Bone marrow (tissue), 2 donors: Measurements from ENCODE around the gene TMUB1.

Source experiments
- DNase-seq, 2 donors: peaks; one replicate each; lab custom pipeline; 2025; lab: John Stamatoyannopoulos, UW

TMUB1 gene, protein sequence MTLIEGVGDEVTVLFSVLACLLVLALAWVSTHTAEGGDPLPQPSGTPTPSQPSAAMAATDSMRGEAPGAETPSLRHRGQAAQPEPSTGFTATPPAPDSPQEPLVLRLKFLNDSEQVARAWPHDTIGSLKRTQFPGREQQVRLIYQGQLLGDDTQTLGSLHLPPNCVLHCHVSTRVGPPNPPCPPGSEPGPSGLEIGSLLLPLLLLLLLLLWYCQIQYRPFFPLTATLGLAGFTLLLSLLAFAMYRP

DNA sequence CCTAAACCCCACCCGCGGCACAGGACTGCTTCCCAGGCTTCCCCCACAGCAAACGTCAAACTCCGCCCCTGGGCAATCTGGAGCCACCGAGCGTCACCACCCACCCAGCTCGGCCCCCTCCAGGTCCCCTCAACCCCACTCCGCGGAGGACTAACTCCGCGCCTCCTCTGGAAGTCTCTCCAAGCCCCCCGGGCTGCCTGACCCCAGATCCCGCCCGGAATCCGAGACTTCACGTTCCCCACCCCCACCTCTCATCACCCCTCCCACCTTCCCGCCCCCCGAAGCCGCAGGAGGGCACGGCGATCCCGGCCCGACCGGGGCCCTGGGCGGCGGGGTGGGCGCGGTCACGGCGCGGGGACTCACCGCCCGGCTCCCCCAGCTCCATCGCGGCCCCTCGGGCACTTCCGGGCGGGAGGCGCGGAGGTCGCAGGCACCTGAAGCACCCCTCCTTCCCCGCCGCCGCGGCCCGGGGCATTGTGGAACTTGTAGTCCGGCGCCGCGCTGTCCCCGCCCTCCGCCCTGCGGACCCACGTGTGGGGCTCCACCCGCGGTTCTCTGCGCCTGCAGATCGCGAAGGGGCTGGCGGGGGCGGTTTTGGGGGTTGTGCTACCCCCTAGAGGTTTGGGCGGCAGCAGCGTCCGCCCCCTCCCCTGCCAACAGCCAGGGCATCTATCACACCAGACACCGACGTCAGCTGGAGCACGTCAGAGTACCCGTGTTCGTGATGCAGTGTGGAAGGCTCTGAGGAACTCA is at the start of gene TMUB1:
TSS of gene TMUB1 (minus strand) at position 423 of the 753 bp plus-strand sequence. CDS start 930 bp downstream, outside the sequence.
- peak in 1 of 2 donors; percentile 63 for DNase-seq

DNA sequence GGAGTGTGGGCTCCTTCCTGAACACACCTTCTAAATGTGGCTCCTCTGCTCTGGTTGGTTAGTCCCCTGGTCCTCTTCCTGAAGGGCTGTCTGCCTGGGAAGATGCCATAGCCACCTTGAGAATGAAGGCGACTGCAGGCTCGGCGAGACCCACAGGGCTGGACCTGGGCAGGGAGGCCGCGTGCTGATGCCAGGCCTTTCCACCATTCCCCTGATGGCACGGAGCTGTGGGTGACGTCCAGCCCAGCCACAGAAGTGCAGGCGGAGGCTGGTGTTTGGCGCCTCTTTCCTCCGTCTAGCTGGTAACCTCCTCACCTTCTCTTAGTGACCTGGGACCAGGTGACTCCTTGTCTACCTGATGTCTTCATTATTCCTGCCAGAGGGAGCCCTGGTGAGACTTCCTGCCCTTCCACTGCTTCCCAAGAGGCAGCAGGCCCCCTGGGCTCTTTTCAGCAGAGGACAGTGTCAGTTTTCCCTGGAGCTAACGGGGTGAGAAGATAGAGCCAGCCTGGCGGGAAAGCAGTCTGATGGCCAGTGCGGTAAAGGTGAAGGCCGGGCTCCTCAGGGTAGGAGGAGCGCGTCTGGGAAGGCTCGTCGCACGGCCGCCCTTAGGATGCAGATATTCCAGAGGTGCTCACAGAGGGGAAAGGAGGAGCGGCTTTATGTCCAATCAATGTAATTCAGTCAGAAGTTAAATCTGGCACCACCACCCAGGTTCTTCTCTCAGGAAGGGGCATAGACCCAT is 49.3 kb upstream of the TMUB1 start:
- no peak for DNase-seq

DNA sequence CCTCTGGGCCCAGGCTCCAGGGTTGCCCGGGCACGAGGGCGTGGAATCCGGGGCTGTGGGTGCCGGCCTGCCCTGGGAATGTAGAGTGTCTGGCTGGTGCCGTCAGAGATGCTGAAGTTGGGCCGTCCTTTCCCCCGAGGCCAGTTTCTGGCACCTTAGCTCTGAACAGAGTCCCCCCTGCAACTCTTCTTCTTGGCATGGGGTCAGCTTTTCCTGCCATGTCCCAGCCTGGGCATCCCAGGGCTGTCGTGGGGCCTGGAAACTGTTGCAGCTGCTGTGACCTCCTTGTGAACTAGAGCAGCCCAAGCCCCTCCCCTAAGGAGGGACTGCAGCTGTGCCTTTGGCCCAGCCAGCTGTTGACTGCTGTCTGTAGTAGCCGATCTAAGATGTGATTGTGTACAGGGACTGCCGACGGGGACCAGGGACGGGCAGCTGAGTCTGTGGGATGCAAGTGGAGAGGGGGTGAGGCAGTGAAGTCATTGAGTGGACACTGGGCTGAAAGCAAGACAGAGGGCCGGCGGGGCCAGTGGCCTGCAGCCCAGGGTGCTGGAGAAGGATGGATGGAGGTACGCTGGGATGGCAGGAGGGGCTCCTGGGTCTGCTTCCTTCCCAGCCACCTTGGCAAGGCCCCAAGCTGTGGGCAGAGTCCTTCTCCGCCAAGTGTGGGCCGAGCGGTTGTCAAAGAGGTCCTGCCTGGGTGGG is 48.5 kb upstream of the TMUB1 start:
- no peak for DNase-seq

DNA sequence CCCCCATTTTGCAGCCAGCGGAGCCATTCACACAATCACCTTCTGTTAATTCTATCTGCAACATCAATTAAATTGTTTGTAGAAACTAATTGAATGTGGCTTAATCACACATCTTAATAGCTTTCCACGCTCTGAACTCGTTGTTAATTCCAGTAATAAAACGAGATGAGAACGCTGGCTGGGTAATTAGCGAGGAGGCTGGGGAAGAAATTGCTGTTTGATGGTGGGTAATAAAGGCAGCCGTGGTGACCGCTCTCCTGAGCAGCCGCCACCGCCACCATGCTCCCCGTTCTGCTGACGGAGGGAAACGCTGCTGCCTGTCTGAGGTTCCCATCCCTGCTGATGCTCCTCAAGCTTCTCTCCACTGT is 47.9 kb upstream of the TMUB1 start:
- no peak for DNase-seq

DNA sequence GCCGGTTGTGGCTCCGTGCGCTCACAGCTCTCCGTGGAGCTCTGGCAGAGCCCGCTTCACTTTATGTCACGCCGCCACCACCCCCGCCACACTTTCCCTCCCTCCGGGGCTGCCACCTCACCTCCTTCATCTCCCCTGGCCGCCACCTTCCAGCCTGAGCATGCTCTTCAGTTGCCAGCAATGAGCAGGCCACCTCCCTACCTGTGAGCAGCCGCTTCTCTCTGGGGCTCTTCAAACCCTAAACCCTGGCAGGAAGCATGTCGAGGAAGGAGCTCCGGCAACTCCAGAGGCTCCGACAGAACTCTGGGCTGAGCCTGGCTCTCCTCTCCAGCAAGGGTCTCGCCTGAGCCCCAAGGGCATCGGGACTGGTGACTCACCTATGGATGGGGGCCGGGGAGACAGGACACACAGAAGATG is 47.5 kb upstream of the TMUB1 start:
- no peak for DNase-seq

DNA sequence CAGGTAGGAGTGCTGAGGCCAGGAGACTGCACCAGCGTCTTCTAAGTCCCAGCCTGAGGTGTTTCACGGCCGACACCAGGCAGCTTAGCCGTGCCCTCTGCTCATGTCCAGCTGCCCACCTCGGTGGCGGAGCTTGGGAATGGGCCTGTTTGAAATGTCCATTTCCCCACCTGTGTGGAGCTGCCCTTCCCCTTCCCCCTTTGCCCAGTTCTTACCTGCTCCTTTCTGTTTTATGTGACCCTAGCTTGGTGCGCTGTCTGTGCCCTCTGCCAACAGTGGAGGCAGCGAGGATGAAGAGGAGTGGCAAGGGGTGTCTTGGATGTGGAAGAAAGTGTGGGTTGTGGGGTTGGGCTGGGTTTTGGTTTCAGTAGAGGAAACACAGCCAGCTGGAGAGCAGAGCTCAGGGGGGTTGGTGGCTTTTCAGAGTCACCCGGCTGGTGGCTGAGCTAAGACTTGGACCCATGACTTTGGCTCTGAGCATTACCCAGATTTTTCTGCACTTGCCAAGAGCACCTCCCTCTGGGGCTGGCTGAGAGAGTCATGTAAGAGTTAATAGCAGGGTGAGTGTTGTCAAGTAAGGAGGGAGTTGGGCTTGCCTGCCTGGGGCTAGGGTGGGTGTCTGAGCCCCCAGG is 46.8 kb upstream of the TMUB1 start:
- DNase-seq = no peak

DNA sequence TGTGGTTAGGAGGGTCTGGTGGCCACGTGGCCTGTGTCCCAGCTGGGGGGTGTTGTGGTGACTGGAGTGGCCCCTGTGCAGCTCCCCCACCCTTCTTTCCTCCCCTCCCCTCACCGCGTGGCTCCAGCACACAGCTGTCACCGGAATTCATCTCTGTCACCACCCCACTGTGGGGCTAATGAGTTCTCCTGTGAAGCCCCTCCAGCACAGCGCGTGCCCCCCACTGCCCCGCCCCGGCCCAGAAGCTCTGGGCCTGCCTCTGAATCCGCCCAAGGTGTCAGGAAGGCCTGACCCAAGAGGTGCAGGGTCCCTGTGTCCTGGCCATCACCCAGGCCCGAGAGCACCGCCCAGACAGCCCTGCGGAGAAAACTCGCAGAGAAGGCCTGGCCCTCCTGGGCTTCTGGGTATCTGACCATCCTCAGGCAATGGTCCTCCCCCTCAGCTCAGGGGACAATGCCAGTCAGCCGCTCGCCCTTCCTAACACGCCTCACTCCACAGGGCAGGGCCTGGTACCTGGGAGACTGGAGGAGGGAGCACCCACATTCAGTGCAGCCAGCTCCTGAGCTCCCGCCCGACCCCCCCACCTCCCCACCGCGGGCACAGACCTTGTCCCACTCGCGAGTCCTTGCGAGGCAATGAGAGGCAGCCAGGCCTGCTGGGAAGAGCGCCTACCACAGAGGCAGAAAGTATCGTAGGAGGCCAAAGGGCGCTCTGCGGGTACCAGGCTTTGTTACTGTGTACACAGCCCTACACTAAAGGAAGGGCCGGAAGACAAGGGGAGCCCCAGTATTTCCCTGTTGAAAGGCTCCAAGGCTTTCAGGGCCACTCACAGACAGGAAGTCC is 46.0 kb upstream of the TMUB1 start:
- DNase-seq = no peak

DNA sequence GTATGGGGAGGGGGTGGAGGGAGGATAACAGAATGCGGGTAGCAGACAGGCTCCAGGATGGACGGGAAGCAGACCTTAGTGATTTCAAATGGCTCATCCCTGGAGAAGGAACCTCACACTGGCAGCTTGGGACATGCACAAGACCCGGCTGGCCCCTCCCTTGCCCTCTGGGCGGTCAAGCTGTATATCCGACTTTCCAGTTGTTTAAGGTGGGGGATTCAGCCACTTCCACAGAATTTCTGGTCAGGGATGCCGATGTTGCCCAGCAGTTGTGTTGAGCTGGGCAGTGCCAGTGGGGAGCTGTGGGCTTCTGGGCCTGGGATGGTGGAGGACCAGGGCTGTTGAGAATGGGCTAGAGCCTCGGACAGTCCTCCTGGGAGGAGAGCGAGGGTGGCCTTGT is 45.4 kb upstream of the TMUB1 start:
- DNase-seq = no peak

DNA sequence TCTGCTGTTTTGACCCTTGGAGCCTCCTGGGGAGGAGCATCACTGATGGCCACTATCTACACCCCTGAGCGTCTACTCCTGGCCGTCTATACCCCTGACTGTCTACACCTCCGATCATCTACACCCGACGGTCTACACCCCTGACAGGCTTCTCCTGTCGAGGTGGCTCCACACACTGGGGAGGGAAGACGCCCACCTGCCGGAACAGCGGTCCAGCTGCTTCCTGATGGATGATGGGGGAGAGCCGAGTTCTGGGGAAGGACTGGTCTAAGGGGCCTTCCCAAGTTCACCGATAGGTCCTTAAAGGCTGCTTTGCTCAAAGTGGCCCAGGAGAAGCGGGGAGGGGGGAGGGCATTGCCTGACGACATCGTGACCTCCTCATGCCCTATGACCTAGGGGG is 44.9 kb upstream of the TMUB1 start:
- no peak for DNase-seq

DNA sequence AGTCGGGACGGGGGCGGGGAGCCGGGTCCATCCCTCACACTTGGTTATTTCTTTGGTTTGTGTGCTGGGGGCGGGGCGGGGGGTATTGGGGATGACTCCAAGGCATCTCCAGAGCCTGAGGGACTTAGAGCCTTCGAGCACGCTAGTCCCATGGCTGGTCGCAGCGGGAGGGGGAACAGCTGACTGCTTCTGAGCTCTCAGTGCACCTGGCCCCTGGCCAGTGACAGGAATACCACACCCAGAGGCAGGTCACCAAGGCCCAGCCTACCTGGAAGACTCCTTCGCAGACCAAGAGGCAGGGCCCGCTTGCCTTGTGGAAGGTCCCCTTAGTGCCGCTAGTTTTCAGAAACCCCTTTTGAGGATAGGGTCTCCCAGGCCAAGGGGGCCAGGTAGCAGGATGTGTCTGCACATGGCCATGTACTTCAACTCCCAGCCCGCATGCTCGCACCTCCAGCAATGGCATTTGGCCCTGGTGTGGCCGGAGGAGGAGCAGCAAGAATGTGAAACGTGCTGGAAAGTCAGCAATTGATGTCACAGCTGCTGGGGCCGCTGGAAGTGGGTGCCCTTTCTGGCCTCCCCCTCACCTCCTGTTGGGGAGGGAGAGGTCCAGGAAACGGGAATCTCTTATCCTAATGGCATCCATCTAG is 43.3 kb upstream of the TMUB1 start:
- DNase-seq = no peak

DNA sequence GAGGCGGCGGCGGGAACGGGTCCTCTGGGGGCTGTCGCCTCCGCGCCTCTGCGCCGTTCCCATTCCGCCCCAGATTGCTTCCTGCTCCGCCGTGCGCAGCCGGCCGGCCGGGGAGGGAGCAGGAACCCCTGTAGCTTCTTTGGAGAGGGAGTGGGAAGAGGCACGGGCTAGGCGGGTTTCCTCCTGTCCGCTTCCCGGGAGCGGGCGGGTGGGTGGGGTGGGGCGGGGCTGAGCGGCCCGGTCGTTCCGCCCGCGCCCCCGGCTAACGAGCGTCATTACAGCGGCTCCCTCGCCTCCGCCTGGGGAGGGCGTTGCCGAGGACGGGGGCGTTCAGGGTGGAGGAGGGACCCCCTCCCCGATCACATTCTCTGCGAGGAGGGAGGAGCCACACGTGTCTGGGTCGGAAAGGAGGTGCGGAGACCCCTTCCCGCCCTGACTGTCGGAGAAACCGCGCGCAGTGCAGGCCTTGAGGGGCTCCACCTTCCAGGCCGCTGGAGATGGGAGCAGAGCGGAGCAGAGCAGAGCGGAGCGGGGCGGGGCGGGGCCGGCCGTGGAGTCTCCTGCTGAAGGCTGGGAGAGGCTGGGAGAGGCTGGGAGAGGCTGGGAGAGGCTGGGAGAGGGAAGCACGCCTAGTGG is 42.7 kb upstream of the TMUB1 start:
- no peak for DNase-seq

DNA sequence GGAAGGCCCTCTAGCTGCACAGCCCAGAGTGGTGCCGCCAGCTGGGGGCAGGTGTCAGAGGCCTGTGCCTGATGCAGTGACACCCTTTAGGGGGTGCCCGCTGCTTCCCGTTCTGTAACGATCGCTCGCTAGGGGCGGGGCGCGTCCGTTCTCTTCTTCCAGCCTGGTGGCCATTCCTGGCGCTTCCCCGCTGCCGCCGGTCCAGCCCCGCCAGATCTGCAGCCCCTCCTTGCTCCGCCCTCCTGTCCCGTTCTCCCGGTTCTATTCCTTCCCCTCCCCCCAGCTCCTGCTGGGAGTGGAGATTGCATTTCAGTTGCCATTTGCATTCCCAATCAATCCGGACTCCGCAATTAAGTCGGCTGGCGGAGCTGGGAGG is 42.2 kb upstream of the TMUB1 start:
- no peak for DNase-seq

DNA sequence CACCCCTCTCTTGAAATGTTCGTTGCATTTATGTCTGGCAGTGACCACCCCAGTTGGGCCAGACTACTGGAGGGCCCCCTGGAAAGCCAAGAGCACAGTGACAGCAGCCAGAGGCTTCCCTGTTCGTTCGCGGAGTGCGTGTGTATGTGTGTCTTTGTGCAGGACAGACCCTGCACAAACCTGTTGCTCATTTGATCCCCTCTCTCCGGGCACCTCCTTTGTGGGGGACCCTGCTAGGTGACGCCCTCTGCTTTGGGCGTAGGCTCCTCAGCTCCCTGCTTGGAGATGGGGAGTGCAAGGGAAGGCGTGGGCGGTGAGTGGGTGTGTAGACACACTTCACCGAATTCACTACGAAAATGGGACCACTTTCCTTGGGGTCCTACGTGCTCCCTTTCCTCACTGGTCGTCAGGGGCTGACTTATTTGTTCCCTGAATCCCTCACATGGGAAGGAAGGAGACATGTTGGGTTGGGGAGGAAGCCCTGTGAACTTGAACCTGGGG is 41.7 kb upstream of the TMUB1 start:
- DNase-seq = no peak

DNA sequence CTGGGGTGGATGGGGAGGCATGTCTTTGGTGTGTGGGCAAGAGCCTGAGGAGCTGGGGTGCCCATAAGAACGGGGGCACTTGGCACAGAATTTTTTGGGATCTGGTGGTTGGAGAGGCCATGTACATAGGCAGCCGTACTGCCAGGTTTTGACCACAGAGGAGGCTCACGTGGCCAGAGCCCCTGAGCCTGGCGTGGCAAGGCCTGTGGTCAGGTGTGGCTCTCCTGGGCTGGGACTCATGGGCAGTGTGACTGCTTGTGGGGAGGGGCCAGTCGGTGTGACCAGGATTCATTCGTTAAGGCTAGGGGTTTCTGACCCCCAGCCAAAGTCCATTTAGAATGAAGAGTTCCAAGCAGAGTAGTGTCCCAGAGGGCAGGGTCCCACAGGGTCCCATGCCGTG is 41.2 kb upstream of the TMUB1 start:
- DNase-seq = no peak

DNA sequence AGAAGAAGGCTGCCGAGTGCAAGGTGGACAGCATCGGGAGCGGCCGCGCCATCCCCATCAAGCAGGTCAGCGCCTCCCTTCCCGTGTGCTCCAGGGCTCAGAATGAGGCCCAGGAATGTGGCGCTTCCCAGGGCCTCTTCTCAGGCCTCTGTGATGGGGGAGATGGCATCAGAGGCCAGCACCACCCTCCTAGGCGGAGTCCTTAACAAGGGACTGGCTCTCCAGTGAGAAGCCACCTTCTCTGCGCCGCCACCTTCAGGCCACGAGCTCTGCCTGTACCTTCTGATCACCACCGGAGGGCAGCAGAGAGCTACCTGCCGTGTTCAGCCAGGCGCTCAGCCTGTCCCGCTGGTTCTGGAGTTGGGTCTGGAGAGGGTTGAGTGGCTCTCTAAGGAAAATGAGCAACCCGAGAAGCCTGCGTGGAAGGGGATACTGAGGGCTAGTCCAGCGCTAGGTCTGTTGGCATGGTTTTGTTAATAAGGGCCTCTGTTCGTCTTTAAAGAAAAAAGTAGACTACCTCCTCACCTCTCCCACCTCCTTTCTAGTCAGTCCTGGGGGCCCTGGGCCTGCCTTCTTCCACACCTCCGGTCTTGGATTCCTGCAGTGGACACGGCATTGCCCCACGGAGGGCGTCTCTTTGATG is 40.6 kb upstream of the TMUB1 start:
- peak; percentile 40 to 63 for DNase-seq

DNA sequence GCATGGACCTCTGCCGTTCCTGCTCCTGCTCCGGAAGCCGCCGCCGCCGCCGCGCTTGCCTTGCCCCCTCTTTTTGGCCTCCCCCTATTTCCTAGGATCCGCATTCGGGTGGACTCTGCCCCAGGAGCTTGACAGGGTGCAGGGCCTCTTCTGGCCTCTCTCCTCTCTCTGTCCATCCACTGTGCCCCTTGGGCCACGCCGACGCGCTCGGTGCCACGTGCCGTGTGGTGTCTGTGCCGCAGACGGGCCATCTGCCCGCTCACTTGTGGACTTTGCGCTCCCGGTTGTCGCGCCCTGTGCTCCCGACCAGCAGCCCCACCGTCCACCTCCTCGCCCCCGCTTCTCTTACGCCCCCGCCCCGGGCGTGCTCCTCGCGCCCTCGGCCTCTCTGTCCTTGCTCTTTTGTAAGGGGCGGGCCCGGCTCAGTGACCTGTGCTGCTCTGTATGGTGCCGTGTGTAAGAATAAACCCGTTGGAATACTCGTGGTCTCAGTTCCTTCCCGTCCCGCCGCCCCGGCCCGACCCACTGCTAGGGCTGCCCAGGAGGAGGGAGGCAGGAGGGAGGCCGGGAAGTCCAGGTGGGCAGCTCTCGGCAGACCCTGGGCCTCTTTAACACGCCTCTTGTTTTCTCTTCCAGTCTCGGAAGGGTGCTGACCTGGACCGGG is 40.0 kb upstream of the TMUB1 start:
- DNase-seq = no peak

DNA sequence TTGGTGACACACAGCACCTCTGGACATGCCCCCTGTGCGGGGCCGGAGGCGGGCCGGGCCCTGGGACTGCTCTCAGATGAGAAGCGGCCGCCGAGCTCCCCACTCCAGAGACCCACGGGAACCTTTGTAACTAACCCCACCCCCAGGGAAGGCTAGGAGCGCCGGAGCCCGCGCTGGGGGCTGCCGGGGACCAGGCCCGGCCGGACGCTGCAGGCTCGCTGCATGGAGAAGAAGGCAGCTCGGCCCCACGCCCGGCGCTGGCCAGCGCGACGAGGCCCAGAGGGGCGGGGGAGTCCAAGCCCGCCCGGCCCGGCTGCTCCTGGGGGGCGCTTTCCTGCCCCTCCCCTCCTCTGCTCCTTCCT is 39.5 kb upstream of the TMUB1 start:
- no peak for DNase-seq

DNA sequence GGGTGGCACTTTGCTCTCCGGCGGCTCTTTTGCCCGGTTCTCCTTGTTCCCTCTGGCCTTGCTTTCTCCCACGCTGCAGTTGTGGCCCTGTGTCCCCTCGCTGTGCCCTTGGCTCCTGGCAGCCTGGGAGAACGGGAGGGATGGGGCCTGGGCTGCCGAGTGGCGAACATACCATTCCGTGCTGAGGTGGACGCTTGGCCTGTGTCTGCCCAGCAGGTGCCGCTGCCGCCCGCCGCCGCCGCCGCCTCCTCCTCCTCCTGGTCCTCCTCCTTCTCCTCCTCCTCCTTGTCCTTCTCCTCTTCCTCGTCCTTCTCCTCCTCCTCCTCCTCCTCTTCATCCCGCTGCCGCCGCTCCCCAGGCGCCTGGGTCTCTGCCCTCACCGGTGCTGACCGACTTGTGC is 39.0 kb upstream of the TMUB1 start:
- no peak for DNase-seq
